SW 1271 (cell line): ENCODE measurements around the gene SENP7.
"Not testable (repeated sequence)": the region's sequence is repeated elsewhere in the genome, so short reads cannot be mapped to it uniquely, and the experiment has no call there.

Experiments used
- DNase-seq, 2 experiments: peaks; one replicate each; lab custom pipeline; 2025; lab: John Stamatoyannopoulos, UW

SENP7 gene

GRCh38 chr3:101521211-101521701 is 8.2 kb upstream of the SENP7 start:
- no peak for DNase-seq

GRCh38 chr3:101519685-101520365 is 6.8 kb upstream of the SENP7 start:
- DNase-seq, result no peak

- no peak for DNase-seq
These were observed 5.4 kb upstream of the SENP7 start for GRCh38 chr3:101518421-101518871.

- DNase-seq, result peak; percentile 72 to 87
These were observed 491 bp upstream of the SENP7 start for GRCh38 chr3:101513419-101513986.

GRCh38 chr3:101512396-101512645 is 691 bp downstream of the SENP7 start:
- no peak for DNase-seq

GRCh38 chr3:101509811-101510210 is 3.2 kb downstream of the SENP7 start:
- no peak for DNase-seq

GRCh38 chr3:101509281-101509680 is 3.7 kb downstream of the SENP7 start:
- DNase-seq, result no peak

- no peak for DNase-seq
These were observed 11.2 kb downstream of the SENP7 start for GRCh38 chr3:101501783-101502182.

- no peak for DNase-seq
These were observed 12.8 kb downstream of the SENP7 start for GRCh38 chr3:101500208-101500607.

GRCh38 chr3:101497803-101498202 is 15.2 kb downstream of the SENP7 start:
- DNase-seq, result no peak

- DNase-seq, result no peak
These were observed 17.5 kb downstream of the SENP7 start for GRCh38 chr3:101495552-101495951.

GRCh38 chr3:101484805-101485620 is 28.0 kb downstream of the SENP7 start:
- no peak for DNase-seq

- DNase-seq, result no peak
These were observed 34.0 kb downstream of the SENP7 start for GRCh38 chr3:101478980-101479379.

- not testable (repeated sequence) for DNase-seq
These were observed 38.0 kb downstream of the SENP7 start for GRCh38 chr3:101474841-101475552.

GRCh38 chr3:101468676-101469075 is 44.3 kb downstream of the SENP7 start:
- not testable (repeated sequence) for DNase-seq

- not testable (repeated sequence) for DNase-seq
These were observed 45.7 kb downstream of the SENP7 start for GRCh38 chr3:101467310-101467663.

- DNase-seq, result no peak
These were observed 46.3 kb downstream of the SENP7 start for GRCh38 chr3:101466465-101467309.

GRCh38 chr3:101464235-101464634 is 48.8 kb downstream of the SENP7 start:
- no peak for DNase-seq

- DNase-seq, result no peak
These were observed 51.6 kb downstream of the SENP7 start for GRCh38 chr3:101461451-101461850.

- no peak for DNase-seq
These were observed 54.6 kb downstream of the SENP7 start for GRCh38 chr3:101458387-101458786.

- DNase-seq, result no peak
These were observed 58.4 kb downstream of the SENP7 start for GRCh38 chr3:101454629-101455028.

GRCh38 chr3:101453961-101454360 is 59.1 kb downstream of the SENP7 start:
- DNase-seq, result no peak
